Measurements from ENCODE around the gene ZNF106.

ZNF106 gene

GRCh38 chr15:42490671-42491538 lies at the start of gene ZNF106:
ZNF106 (minus strand) TSS chr15:42491141; CDS start chr15:42472289, 18,852 bp downstream.
- peak; percentile 93 for DNase-seq

DNA sequence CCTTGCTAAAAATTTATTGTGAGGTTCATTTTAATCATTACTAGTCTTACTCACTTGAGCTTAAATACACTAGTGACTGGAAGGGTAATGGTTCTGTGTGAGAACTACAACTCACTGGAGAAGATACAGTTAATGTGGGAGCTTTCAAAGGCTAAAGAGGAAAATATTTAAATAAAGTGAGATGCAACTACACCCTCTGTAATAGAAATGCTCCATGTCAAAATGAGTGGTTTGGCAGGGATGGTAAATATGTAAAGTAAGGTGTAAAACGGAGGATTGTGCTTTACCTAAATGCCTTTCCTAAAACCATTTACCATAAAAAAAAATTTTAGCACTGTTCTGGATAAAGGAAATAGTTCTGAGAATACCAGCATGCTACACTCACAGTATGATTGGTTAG lies 42.3 kb upstream of the ZNF106 start:
- no peak for DNase-seq

- no peak for DNase-seq
Observed at GRCh38 chr15:42528970-42529369, 38.0 kb upstream of the ZNF106 start.

GRCh38 chr15:42523331-42523730 lies 32.4 kb upstream of the ZNF106 start:
- DNase-seq = no peak

GRCh38 chr15:42511007-42511391 lies 20.1 kb upstream of the ZNF106 start:
- no peak for DNase-seq

DNA sequence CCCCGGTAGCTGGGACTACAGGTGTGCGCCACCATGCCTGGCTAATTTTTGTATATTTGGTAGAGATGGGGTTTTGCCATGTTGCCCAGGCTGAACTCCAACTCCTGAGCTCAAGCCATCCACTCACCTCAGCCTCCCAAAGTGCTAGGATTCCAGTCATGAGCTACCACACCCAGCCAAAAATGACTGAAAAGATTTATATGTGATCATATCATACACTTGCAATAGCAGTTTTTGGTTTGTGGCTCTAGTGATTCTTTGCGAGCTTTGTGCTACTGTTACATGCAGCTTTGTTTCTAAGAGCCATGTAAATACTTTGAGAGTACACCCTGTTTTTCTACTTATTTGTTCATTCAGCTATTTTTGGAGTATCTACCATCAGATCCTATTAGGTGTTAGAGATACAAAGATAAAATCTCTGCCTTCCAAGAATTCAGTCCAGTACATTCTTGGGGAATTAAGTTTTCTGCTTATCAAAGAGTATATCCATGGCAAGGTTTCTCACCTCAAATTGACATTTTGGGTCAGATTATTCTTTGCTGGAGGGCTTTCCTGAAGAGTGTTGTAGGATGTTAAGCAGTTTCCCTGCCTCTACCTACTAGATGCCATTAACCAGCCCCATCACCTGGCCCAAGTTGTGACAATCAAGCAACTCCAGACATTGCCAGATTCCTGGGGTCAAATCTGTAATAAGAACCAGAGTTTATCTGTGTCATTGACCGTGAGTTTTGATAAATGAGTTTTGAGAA lies 19.5 kb upstream of the ZNF106 start:
- DNase-seq = no peak

DNA sequence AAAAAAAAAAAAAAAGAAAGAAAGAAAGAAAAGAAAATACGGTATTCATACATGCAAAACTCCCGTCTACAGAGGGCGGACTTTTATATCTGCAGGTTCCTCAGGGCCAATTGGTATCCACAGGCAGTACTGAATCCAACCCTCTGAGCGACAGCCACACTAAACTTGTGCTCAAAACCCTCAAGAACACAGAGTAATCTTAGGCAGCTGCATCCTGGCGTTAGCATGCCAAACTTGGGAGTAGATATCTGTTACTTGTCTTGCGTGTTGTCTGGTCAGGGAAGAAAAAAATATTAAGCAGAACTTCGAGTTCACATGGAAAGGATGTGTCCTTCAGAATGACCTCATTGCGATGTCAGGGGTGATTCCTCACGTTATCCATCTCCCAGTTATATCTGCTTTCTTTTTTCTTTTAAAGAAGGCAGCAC lies 17.3 kb upstream of the ZNF106 start:
- peak; percentile 44 for DNase-seq

GRCh38 chr15:42507514-42507913 lies 16.6 kb upstream of the ZNF106 start:
- no peak for DNase-seq

DNA sequence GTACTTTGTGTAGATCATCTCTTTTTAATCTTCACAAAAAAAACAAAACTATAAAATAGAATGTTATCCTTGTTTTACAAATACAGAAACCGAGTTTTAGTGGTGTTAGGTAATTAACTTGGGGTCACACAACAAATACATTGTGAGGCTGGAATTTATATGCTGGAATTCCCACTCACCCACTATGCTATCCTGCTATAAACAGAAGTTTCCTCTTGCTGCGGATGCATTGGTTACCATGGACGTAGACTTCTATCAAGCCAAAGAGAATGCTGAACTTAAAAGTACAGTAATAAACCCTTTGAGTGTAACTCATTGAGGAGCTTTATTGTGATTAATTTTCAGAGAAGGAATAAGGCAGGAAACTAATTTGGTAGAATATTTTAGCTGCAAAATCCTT lies 13.7 kb upstream of the ZNF106 start:
- DNase-seq = no peak

DNA sequence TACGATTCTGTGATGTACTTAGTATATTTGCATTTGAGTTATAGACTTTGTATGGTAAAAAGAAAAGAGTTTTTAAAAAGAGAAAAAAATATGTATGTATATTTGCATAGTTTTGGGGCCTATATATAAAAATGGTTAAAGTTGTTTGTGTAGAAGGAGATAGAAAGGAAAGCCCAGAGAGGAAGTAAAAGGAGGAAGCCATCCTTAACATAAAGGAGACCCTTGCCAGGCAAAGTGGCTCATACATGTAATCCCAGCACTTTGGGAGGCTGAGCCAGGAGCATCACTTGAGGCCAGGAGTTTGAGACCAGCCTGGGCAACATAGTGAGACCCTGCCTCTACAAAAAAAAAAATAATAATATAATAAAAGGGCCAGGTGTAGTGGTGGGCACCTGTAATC lies 12.9 kb upstream of the ZNF106 start:
- DNase-seq = no peak

DNA sequence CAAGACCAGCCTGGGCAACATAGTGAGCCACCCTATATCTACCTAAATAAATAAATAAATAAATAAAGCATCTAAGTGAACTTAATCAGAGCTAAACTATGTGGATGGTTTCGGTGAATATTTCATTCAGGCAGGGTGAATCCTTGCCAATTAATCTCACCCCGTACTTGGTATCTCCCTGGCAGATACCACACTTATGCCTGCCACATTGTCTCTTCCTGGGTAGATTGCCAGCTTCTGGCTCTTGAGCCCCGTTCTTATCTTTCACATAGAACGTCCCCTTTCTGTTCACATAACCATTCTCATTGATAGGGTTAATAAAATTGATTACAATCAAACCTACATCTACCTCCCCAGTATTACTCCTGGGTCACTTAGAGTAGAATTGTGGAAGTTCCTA lies 11.5 kb upstream of the ZNF106 start:
- peak; percentile 89 for DNase-seq

- peak; percentile 85 for DNase-seq
Observed at GRCh38 chr15:42499858-42500609, 9.1 kb upstream of the ZNF106 start.

DNA sequence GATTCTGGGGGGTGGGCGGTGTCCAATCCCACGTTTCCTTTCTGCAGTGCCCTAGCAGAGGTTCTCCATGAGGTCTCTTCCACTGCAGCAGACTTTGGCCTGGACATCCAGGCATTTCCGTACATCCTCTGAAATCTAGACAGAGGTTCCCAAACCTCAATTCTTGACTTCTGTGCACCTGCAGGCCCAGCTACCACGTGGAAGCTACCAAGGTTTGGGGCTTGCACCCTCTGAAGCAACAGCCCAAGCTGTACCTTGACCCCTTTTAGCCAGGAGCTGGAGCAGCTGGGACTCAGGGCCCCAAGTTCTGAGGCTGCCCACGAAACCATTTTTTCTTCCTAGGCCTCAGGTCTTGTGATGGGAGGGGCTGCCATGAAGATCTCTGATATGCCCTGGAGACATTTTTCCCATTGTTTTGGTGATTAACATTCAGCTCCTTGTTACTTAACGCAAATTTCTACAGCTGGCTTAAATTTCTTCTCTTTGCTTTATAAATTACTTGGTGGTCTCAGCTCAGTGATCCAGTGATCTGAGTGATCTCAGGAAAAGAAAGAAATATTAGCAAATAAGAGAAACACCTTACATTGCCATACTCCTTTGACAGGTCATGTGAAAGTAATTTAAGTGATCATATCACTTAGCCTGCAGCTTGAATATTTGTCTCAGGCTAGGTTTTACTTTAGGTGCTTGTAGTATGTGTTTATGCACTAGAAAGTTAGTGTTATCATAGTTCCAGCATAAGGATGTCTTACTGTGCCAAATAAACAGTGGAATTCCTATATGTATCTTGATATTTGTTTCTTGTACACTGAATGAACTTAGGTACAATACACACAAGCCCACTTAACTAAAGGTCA lies 7.5 kb upstream of the ZNF106 start:
- peak; percentile 65 for DNase-seq

DNA sequence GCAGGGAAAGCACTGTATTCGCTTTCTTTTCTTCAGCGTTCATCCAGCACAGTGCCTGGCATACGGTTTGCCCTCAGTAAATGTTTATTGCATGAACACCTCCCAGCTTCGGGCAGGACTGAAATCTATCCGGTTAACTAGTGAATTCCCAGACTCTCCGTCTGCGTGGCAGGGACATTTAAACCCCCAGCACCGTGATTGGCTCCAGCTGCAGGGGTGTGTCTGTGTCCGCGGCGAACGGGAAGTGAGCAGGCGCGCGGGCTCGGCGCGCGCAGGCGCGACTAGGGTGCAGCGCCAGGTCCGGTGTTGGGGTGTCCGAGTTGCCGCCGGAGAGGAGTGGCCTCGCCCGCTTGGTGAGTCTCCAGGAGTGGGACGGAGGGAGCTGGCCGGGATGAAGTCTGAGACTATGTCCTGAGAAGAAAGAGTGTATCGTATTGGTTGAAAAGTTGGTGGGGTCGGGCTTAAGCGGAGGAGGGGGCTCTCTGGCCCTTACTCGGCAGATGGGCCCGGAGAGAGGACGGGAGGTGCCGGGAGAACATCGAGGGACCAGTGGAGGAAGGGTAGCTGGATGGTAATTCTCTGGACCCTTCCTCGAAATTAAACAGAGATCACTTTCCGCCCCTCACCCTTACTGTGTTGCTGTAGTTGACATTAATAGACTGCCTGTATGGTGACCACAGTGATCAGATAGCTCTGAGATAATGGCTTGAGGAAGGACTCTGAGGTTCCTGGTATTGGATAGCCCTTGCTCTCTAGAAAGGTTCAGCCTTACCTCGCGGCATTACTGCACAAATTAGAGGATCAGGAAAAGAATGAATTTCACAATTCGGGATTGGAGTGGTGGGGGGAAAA lies 4.6 kb upstream of the ZNF106 start, which contains the start of gene SNAP23:
Gene SNAP23, plus strand, starts transcription at position 274 of the 852 bp plus-strand sequence. CDS start 16,213 bp downstream, outside the sequence.
- DNase-seq = peak; percentile 91

DNA sequence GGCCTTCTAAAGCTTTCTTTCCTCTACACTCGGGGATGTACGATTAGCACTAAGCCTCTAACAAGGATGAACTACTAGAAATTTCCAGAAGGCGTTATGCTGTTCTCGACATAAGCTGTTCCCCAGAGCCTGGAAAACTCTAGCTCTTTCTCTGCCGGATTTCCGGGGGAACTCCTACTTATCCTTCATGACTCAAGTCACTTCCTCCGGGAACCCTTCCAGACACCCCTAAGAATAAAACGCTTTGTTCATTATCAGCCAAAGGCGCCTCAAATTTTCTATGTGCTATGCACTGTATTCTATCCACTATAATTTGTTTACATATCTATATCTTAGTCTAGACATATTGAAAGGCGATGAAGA lies 4.0 kb upstream of the ZNF106 start:
- no peak for DNase-seq

DNA sequence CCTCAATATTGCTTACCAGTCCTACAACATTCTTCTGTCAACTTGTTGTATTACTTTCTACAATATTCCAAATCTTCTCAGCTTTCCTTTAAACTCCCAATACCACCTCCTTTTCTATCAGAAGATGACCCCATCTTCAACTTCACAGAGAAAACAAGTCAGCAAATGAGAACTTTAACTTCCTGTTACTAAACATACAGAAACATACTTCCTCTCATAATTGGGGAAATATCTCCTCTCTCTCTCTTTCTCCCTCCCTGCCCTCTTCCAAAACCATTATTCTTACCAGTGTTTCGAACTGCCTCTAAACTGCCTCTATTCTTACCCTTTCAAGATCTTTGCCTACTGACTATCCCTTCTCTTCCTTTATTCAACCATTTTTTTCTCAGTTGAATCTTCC lies 2.7 kb upstream of the ZNF106 start:
- DNase-seq = no peak

GRCh38 chr15:42491539-42492225 lies 741 bp upstream of the ZNF106 start:
- DNase-seq = no peak

DNA sequence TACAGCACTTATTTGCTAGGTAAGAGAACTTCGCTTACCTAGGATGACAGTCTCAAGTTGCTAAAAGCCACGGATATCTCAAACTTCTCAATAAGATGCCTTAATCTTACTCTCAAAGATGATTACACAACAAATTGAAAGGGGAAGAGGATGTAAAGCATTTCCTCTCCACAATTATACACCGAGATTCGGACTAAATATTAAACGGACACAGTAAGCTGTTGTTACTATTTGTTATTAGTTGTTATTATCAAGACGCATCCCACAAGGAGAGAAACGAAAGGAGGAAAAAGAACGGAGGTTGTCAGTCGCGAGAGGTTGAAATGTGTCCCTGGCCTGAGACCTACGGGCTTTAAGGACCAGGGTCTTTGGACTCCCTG lies 660 bp downstream of the ZNF106 start:
- DNase-seq = peak; percentile 32

DNA sequence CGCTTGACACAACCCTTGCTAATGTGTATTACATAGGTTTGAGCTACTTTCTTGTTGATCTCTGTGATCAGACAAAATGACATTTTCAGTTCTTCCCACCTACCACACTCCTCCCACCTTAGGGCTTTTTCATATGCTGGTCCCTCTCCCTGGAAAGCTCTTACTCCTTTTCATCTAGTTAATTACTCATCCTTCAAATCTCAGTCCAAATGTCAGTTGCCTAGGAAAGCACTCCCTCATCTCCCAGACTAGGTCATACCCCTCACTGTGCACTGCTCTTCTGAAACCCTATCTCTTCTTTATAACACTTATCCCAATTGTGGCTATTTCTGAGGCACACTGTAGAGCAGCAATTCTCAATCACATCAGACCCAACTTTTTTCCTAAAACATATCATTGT lies 7.3 kb downstream of the ZNF106 start:
- DNase-seq = no peak

- no peak for DNase-seq
Observed at GRCh38 chr15:42482701-42483100, 8.2 kb downstream of the ZNF106 start.

DNA sequence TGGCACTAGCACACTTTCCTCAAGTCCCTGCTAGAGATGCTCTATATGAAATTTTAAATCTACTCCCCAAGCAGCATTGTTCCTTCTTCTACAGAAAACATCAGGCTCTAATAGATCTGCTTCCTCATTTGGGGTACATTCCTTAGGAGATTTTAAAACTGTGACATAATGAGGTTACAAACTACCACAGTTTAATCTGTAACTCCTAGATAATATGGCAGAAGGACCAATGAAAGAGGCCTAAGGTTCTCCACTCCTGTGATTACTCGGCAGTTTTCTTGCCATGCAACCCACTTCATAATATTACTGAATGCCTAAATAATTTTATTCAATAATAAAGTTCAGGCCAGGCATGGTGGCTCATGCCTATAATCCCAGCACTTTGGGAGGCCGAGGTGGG lies 16.1 kb downstream of the ZNF106 start:
- DNase-seq = peak; percentile 25
